NCI-H2196 (cell line): ENCODE results near the gene NDFIP2.

ENCODE experiments used
- DNase-seq: peaks from one replicate; lab custom pipeline; 2025; ENCODE audit not compliant: unreplicated experiment; lab: John Stamatoyannopoulos, UW

Gene NDFIP2

DNA sequence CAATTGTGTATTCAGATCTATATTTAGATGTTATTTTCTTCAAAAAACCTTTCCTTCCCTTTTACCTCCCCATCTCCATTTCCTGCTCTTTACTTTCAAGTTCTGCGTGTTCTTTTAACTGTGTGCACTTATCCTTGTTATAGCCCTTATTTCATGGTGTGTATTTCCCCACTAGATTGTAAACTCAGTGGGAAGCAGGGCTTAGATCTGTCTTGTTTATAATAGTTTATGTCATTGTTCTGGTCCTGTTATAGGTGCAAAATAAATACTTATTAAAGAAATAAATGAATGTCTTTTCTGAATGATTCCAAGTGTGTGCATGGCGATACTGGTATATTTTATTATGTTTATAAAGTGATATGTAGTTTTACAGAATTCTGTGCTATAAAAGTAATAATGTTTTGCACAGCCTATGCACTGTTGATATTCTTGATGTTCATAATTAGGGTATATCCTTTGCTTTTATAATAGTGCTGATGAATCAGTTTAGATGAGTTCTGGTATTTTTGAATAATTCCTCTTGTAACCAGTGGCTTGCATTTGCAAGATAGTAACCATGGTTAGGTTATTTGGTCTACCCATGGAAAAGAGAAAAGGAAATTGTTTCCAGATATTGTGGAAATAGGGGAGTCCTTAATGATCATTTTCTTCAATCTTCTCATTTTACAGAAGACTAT is 12.1 kb downstream of the NDFIP2 start:
- DNase-seq = no peak

DNA sequence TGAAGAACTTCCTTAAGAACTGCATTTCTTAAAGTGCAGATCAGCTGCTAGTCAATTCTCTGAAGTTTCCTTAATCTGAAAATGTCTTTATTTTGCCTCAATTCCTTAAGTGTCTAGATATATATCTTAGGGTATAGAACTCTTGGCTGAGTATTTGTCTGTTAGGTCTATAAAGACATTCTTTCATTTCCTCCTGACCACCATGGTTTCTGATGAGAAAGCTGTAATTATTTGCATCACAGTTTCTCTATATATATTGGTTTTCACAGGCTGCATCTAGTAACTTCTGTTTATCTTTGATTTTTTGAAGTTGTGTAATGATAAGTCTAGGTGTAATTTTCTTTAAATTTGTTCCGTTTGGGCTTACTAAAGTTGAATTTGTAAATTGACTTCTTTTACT is 15.2 kb downstream of the NDFIP2 start:
- DNase-seq = no peak

DNA sequence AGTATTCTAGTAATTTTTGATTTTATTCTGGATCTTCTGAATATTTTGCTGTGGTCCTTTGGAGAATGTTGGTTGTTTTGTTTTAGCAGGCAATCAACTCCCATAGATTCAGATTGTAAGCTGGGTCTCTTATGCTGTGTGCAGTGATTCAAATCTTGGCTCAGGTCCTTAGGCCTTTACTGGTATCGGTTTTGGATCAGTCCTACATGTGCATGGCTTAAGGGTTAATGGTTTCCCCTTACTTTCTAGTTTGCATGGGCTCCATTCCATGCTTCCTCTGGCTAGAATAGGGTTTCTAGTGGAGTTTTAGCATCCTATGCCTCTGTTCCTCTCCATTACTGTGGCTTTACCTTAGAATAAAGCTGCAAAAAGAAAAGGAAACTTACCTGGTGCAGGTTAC is 16.1 kb downstream of the NDFIP2 start:
- DNase-seq = no peak

DNA sequence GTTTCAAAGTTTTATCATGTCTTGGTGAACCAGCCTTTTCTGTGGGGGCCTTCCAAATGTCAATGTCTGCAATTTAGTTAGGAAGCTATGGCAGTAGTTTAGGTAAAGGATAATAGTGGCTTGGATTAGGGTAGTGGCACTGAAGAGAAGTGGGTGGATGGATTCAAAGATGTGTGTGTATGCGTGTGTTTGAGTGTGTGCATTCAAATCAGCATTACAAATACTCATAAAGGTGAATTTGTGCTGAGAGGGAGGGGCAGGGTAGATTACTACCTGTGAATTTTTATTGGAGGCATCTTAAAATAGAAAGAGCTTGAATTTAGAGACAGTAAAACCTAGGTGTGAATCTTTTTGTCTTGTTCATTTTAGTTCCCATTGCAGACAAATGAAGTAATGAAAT is 16.9 kb downstream of the NDFIP2 start:
- DNase-seq = no peak

DNA sequence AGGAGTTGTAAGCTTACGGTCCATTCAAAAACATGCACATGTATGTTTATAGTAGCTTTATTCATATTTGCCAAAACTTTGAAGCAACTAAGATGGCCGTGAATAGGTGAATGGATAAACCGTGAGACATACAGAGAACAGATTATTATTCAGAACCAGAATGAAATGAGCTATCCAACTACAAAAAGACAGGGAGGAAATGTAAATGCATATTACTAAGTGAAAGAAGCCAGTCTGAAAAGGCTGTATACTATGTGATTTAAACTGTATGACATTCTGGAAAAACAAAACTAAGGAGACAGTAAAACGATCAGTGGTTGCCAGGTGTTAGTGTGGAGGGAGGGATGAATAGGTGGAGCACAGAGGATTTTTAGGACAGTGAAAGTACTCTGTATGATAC is 19.9 kb downstream of the NDFIP2 start:
- DNase-seq = no peak

DNA sequence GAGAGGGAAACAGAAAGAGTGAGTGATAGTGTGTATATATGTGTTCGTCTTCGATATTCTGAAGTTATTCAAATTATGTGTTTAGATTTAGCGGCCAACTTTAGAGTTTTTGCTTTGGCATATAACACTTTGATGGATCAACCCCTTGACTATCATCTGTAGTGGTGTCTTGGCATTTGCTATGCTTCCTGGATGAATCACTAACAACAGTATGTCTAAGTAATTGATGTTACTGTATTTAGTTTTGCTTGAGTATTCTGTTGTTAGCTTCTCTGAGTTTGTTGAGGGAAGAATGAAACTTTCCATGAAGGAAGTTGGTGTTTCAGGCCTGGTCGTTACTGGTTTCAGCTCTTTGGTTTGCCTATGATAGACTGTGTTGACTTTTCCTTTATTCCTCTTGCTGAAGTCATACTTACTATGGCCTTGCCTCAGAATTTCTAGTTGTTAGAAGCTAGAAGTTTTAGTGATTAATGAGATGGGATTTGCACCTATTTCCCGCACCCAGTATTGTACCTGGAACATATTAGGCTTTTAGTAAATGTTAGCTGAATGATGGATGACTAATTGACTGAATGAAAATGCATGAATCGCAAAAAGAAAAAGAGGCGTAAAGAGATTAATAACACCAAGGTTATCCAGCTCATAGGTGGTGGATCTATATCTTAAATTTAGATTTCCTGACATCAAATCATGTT is 20.7 kb downstream of the NDFIP2 start:
- DNase-seq = no peak

DNA sequence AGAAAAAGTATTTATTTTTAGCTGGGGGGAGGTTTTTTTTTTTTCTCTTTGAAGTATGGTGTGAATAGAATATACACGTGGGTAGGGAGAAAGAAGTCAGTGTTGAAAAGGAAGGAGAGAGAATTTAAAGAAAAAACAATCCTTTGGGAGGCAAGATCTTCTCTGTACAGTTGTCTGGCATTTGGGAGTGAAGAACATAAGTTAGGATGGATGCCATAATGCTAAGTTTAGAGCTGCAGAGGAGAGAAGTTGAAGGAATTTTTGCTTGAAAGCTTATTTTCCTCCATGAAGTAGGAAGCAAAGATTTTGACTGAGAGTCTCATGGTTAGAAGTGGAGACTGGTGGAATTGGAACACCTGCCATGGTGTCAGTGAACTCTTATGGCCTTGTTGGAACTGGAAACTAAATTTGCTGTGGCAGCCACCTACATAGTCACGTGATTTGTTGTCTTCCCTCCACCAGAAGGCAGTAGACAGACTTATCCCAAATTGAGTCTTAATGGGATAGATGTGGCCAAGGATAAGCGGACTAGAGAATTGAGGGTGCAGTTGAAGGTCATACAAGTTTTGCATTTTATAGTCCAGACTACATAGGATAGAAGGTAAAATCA is 22.0 kb downstream of the NDFIP2 start:
- no peak for DNase-seq

DNA sequence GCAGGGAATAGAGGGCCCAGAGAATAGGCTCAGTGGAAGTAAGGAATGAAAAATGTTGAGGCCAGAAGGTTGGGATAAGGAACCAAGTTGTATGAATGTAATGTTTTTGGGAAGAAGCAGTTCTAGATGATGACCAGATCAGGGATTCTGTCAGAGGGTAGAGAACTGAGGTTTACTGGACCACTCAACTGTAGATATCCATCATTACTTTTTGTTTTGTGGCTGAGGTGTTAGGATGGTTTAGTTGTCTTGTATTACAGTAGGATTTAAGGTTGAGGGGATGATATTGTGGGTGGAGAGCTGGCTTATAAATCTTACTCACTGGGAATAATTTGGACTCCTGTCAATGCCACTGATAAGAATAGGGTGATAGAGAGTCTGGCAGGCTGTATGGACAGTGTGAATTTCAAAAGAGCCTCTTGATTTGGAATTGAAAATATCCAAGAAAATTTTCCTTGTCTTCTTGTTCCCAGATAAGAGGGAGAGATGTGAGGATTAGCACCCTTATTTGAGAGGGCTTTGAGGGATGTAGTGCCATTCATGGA is 22.6 kb downstream of the NDFIP2 start:
- no peak for DNase-seq

DNA sequence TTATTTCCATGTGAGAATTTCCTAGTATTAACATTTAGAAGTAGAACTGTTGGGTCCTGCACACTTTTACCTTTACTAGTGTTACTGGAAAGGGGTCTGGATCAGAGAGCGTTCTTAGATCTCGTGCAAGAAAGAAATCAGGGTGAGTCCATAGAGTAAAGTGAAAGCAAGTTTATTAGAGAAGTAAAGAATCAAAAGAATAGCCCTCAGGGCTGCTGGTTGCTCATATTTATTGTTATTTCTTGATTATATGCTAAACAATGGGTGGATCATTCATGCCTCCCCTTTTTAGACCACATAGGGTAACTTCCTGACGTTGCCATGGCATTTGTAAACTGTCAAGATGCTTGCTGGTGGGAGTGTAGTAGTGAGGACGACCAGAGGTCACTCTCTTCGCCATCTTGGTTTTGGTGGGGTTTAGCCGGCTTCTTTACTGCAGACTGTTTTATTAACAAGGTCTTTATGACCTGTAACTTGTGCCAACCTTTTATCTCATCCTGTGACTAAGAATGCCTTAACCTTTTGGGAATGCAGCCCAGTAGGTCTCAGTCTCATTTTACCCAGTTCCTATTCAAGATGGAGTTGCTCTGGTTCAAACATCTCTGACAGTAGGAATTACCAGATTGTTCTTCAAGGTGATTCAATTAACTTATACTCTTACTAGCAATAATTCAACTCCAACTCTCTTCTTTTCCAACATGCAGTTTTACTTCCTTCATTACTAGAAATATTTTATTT is 27.4 kb downstream of the NDFIP2 start:
- no peak for DNase-seq

DNA sequence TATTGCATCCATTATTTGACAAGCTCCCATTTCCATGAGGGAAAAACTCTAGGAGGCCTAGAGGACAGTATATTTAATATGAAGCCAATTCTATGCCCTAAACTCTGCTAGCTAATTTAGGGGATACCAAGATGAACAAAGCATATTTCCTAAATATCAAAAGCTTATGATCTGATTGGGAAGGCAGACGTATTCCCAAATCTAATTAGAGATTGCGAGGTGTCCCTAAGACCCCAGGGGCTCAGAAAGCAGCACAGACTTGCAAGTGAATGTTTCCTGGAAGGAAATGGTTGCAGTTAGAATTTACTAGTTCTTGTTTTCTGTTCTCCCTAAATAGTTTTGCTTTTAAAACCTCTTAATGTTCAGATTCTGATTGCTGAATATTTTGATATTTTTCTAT is 30.7 kb downstream of the NDFIP2 start:
- DNase-seq = no peak

DNA sequence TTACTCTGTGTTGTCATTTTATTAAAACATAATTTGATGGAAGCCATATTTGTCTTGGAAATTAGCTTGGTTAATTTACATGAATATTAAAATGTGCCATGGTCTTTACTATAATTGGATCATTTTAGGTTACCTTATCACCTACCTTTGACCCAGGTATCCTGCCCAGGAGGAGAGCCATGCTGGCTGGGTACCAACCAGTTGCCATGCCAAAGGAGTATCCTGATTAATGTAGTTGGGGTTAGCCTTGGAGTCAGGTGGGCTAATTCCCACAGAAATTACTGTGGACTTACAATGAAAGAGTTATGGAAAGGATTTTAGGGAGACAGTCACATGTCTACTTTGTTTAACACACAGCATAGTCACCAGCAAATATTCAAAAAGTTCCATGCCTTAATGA is 32.0 kb downstream of the NDFIP2 start:
- no peak for DNase-seq

DNA sequence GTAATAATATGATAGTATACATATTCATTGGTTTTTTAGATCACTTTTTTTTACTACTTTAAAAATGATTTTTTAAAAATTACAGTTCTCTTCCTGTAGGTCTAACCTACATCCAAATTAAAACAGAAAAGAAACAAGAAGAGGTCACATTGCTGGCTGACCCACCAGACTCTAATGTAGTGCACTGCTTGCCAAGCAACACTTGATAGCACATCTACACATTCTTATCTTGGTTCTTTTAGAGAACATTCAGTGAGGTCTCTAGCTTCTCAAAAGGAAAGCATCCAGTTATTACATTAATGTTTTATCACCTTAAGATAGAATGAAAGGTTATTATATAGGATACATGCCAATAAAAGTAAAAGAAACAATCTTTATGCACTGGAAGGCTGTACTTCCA is 35.6 kb downstream of the NDFIP2 start:
- DNase-seq = no peak

DNA sequence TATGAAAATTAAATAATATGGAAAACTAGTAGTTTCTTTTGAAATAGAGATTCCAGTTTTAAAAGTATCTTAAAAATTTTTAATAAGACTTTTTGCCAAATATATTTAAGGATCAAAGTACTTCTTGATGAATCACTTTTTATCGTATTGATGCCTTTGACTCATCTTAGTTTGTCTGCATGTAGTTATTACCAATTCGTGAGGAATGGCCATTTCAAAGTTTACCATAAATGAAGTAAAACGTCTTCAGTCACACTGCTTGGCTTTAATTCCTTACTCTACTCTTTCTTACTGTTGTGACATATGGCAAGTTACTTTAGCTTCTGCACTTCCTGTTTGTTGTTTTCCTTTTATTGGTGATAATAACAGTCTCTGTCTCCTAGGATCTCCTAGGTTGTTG is 38.3 kb downstream of the NDFIP2 start:
- DNase-seq = no peak

DNA sequence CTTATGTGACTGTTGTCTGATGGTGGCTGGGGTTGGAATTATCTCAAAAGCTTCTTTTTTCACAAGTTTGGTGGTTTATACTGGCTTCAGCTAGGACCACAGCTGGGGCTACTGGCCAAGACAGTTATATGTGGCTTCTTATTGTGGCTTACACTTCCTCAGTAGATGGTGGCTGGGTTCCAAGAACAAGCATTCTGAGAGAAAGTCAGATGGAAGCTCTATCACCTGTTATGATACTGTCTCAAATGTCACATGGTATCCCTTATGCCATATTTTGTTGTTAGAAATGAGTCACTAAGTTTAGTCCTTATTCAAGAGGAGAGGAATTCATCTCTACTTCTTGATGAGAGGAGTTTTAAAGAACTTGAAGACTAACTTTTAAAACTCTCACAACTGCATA is 41.6 kb downstream of the NDFIP2 start:
- peak; percentile 1 for DNase-seq

DNA sequence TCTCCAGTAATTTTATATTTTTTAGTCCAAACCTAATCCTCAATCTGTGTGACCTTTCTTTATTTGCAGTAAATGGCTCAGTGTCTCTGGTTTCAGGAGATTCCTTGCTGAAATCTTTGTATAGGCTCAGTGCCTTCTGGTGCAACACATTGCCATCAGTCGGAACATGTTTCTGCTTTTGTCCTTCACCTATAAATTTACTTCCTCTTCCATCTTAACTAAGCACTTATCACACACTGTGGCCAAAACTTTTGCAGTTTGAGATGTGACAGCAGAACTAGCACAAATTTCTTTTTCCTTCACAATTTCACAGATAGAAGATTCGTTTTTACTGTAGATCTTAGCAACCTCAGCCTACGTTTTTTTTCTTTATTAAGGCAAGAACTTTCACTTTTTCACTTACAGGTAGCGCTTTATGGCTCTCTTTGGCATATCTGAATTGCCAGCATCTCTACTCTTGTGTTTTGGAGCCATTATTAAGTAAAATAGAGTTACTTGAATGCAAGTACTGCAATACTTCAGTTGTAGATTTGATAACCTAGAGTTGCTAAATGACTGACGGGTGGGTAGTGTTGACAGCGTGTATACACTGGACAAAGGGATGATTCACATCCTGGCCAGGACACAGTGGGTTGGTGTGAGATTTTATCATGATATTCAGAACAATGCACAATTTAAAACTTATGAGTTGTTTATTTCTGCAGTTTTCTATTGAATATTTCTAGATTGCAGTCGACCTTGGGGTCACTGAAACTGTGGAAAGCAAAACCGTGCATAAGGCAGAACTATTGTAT is 44.3 kb downstream of the NDFIP2 start:
- no peak for DNase-seq

DNA sequence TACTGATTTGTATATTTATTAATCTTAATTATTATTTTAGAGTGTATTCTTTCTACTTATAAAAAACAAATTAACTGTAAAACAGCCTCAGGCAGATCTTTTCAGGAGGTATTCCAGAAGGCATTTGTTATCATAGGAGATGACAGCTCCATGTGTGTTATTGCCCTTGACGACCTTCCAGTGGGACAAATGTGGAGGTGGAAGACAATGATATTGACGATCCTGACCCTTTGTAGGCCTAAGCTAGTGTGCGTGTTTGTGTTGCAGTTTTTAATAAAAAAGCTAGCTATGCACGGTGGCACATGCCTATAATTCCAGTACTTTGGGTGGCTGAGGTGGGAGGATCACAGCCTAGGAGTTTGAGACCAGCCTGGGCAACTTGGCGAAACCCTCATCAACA is 46.7 kb downstream of the NDFIP2 start:
- no peak for DNase-seq

DNA sequence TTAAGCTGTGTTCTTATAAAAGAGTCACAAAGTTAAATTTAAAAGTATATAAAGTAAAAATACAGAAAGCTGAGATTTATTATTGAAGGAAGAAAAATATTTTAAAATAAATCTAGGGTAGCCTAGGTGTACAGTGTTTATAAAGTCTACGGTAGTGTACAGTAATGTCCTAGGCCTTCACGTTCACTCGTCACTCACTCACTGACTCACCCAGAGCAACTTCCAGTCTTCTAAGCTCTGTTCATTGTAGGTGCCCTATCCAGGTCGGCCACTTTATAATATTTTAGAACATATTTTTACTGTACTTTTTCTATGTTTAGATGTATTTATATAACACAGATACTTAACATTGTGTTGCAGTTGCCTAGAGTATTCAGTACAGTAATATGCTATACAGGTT is 47.4 kb downstream of the NDFIP2 start:
- no peak for DNase-seq

DNA sequence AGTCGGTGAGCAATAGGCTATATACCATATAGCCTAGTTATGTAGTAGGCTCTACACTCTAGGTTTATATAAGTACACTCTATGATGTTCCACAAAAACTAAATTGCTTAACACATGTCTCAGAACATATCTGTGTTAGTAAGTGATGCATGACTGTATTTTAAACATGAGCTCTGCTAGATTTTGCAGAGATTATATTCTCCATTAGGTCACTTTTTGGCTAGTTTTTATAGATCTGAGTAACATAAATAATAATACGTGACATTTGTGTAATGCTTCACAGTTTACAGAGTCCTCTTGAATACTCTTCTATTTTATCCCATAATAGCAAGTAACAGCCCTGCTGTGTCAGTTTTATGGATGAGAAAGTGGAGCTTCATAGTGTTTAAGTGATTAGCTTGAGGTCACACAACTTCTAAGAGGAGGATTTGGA is 47.8 kb downstream of the NDFIP2 start:
- no peak for DNase-seq

DNA sequence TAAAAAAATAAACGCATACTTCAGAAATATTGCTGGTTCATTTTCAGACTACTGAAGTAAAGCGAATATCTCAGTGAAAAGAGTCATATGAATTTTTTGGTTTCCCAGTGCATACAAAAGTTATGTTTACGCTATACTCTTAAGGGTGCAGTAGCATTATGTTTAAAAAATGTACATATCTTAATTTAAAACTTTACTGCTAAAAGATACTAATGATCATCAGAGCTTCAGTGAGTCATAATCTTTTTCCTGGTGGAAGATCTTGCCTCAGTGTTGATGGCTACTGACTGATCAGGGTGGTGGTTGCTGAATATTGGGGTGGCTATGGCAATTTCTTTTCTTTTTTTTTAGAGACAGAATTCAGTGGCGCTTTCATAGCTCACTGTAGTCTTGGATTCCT is 48.9 kb downstream of the NDFIP2 start:
- no peak for DNase-seq

DNA sequence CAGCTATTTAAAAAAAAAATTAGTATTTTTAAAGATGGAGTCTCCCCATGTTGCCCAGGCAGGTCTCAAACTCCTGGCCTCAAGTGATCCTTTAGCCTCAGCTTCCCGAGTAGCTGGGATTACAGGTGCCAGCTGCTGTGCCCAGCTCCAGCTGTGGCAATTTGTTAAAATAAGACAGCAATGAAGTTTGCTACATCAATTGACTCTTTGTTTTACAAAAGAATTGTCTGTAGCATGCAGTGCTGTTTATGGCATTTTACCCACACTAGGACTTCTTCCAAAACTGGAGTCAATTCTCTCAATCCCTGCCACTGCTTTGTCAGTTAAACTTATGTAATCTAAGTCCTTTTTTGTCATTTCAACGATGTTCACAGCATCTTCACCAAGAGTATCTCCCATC is 49.3 kb downstream of the NDFIP2 start:
- no peak for DNase-seq
